Raji (cell line): ENCODE results near the gene ASCC3.
A peak's percentile ranks its signal among the peaks of the same experiment; 100 is the strongest.

Source experiments
- POLR2A ChIP-seq: IDR thresholded peaks from 2 replicates; pipeline ENCODE4 v1.6.1; 2011; ENCODE audit warnings: low read depth, low read length, control low read depth; ENCODE audit not compliant: insufficient read depth

Gene ASCC3, protein sequence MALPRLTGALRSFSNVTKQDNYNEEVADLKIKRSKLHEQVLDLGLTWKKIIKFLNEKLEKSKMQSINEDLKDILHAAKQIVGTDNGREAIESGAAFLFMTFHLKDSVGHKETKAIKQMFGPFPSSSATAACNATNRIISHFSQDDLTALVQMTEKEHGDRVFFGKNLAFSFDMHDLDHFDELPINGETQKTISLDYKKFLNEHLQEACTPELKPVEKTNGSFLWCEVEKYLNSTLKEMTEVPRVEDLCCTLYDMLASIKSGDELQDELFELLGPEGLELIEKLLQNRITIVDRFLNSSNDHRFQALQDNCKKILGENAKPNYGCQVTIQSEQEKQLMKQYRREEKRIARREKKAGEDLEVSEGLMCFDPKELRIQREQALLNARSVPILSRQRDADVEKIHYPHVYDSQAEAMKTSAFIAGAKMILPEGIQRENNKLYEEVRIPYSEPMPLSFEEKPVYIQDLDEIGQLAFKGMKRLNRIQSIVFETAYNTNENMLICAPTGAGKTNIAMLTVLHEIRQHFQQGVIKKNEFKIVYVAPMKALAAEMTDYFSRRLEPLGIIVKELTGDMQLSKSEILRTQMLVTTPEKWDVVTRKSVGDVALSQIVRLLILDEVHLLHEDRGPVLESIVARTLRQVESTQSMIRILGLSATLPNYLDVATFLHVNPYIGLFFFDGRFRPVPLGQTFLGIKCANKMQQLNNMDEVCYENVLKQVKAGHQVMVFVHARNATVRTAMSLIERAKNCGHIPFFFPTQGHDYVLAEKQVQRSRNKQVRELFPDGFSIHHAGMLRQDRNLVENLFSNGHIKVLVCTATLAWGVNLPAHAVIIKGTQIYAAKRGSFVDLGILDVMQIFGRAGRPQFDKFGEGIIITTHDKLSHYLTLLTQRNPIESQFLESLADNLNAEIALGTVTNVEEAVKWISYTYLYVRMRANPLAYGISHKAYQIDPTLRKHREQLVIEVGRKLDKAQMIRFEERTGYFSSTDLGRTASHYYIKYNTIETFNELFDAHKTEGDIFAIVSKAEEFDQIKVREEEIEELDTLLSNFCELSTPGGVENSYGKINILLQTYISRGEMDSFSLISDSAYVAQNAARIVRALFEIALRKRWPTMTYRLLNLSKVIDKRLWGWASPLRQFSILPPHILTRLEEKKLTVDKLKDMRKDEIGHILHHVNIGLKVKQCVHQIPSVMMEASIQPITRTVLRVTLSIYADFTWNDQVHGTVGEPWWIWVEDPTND (N-terminal part only)

GRCh38 chr6:100880853-100881706, at the start of gene ASCC3:
Gene ASCC3 (minus strand): TSS chr6:100881329. CDS start chr6:100867997, 13,332 bp downstream.
- TF ChIP-seq POLR2A = peak; percentile 98

DNA sequence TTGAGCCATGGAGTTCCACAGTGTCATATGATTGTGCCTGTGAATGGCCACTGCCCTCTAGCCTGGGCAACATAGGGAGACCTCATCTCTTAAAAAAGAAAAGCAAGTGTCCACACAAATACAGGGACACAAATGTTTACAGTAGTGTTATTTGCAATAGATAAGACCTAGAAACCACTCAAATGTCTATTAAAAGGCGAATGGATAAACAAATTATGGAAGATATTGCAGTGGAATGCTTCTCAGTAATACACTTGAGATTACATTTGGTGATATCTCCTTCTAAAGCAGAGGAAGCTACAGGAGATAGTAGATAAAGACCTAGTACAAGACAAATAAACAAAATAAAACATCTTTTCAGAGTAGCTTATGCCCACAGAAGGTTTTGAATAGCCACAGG, 44.6 kb upstream of the ASCC3 start:
- TF ChIP-seq POLR2A = no peak

- no peak for TF ChIP-seq POLR2A
Observed at GRCh38 chr6:100924534-100925227, 43.6 kb upstream of the ASCC3 start.

DNA sequence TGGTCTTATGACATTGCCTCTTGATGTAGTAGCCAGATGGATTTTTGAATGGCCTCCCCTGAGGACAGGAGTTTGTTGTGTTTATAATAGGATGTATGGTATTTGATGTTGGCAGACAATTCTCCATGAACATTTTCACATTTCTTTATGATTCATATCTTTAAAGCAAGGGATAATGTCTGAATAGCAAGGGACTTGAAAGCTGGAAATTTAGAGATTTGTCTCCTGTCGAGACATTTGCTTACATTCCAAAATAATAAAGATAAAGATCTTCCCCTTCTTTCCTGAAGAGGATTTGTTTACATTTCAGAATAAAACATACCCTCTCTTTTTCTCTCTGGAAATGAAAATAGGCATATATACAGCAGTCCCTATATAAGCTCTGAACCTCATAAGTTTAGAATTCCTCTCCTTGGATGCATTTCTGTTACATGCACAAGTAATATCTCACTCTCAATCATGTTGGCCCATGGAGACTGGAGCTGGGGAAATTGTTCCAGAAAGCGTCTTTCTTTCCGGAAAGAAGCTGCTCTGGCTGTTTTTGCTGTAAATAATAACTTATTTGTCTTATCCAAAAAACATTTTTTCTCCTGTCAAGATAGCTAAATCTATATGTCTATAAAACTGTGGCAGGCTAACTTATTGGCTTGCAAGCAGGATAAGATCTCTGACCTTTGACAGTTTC, 42.5 kb upstream of the ASCC3 start:
- TF ChIP-seq POLR2A = no peak

GRCh38 chr6:100920028-100920605, 39.0 kb upstream of the ASCC3 start:
- no peak for TF ChIP-seq POLR2A

DNA sequence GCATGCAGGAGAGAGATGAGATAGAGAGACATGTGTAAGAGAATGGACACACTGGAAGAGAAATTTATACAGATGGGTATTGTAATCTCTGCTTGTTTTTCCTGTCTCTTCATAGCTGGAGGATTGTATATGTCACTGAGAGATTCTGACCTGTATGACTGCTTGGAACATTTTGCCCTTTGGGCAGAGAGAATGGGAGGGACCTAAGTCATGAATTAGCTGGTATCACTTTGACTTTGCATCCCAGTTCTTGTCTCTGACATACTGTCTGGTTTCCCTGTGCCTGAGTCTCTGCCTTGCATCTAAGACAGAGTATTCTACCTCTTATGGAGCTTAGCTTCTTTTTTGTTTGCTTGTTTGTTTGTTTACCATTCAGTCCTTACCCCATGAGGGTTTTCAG, 37.0 kb upstream of the ASCC3 start:
- no peak for TF ChIP-seq POLR2A

DNA sequence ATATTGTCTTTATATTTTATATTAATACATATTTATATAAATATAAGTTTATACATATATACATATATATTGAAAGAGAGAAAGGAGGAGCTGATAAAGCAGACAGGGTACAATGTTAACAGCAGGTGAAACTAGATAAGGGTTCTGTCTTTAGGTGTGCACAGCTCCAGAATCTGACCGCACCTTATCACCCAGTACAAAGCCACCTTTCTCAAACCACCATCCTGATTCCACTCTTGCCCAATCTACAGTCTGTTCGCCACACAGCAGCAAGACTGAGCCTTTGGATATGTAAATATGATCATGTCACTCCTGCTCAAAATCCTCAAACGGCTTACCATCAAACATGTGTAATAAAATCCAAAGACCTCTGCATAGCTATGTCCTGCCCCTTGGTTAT, 34.7 kb upstream of the ASCC3 start:
- no peak for TF ChIP-seq POLR2A

DNA sequence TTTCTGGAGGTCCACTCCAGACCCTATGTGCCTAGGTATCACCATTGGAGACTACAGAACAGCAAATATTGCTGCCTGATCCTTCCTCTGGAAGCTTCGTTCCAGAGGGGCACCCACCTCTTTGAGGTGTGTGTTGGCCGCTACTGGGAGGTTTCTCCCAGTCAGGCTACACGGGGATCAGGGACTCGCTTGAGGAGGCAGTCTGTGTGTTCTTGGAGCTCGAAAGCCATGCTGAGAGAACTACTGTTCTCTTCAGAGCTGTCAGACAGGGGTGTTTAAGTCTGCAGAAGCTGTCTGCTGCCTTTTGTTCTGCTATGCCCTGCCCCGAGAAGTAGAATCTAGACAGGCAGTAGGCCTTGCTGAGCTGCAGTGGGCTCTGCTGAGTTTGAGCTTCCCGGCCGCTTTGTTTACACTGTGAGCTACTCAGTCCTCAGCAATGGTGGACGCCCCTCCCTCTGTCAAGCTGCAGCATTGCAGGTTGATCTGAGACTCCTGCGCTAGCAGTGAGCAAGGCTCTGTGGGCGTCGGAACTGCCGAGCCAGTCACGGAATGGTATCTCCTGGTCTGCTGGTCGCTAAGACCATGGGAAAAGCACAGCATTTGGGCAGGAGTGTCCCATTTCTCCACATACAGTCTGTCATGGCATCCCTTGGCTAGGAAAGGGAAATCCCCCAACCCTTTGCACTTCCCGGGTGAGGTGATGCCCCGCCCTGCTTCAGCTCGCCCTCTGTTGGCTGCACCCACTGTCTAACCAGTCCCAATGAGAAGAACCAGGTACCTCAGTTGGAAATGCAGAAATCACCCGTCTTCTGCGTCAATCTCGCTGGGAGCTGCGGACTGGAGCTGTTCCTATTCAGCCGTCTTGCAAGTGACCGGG, 32.5 kb upstream of the ASCC3 start:
- TF ChIP-seq POLR2A = no peak

DNA sequence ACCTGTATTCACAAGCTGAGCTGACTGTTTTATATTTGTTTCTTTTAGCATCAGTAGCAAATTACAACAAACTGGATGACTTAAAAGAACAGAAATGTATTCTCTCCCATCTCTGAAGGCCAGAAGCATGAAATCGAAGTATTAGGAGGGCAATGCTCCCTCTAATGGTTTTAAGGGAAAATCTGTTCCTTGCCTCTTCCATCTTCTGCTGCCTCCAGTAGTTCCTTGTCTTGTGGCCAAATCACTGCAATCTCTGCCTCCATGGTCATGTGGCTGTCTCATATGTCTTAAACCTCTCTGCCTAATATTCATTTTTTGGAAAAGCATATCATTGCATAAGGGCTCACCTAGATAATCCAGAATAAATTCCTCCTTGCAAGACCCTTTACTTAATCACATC, 25.2 kb upstream of the ASCC3 start:
- no peak for TF ChIP-seq POLR2A

- no peak for TF ChIP-seq POLR2A
Observed at GRCh38 chr6:100905067-100905466, 23.9 kb upstream of the ASCC3 start.

DNA sequence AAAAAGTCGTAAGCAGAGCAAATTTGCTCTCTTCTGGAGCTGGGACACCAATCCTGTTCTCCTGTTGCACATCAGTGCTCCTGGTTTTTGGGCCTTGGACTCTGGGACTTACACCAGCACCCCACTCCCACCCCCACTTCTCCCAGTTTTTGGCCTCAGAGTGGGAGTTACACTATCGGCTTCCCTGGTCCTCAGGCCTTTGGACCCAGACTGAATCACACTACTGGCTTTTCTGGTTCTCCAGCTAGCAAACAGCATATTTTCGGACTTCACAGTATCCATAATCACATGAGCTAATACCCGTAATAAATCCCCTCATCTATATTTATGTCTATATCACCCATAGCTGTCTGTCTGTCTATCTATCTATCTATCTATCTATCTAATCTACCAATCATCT, 23.2 kb upstream of the ASCC3 start:
- no peak for TF ChIP-seq POLR2A

DNA sequence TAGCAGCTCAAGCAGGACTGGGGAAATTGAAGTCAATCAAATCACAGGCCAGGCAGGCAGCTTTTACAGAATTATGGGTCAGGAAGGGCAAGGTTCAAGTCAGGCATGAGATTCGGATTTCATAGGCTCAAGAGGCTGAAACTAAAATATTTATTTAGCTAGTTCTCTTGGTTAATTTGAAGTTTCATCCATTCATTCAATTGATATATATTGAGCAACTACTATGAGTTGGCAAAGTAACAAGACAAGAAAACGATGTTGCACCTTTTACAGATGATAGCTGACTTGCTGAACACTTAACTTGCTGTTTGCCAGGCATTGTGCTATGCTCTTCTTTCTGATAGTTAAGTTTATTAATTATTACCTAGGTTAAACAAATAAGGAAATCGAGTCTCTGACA, 20.5 kb upstream of the ASCC3 start:
- TF ChIP-seq POLR2A = no peak
